Left lung (tissue), 10 donors: Measurements from ENCODE around the gene SERINC3. TPM values are rescaled to one million over a fixed set of nuclear protein-coding genes. Genes with fewer than 3 reads are reported as not detected.

Source experiments
- ATAC-seq: fragments of 200-7000 bp; cut with Tn5 transposase; one replicate; pipeline ENCODE4 v1.9.1; 2020; ENCODE audit warnings: moderate library complexity
- DNase-seq, 4 donors: peaks; one replicate each; pipeline ENCODE4 v3.0.0-alpha.2; 2013 to 2020
- H3K27ac ChIP-seq, 2 donors: fragments of 200-600 bp; sonication (generic) in 1 of 2; one replicate each; pipeline versions ENCODE4 v1.5.0 to v1.8.0; 2020 to 2021
- H3K27me3 ChIP-seq, 2 donors: fragments of 200-600 bp; sonication (generic) in 1 of 2; one replicate each; pipeline versions ENCODE4 v1.5.0 to v1.8.0; 2020 to 2021
- H3K36me3 ChIP-seq, 2 donors: fragments of 200-600 bp; sonication (generic) in 1 of 2; one replicate each; pipeline versions ENCODE4 v1.5.0 to v1.8.0; 2020 to 2021
- H3K4me1 ChIP-seq, 2 donors: fragments of 200-600 bp; one replicate each; pipeline ENCODE4 v1.8.0; 2021
- H3K4me3 ChIP-seq, 2 donors: fragments of 200-600 bp; sonication (generic) in 1 of 2; one replicate each; pipeline versions ENCODE4 v1.5.0 to v1.8.0; 2020 to 2021; ENCODE audit warnings: mild to moderate bottlenecking in 1 of 2
- H3K9me3 ChIP-seq, 2 donors: fragments of 200-600 bp; sonication (generic) in 1 of 2; one replicate each; pipeline versions ENCODE4 v1.5.0 to v1.8.0; 2020 to 2021
- intact Hi-C, 2 donors: fragments of 100-400 bp; cut with DNase I; formaldehyde crosslinking; loops; one replicate each; pipeline versions ENCODE4 v1.11.2 to v1.14.2; 2022
- polyA plus RNA-seq, 6 donors: library from polyadenylated mRNA; unstranded; fragments of 120-200 nt; gene quantifications; one replicate each; pipeline ENCODE4 v1.2.1, GENCODE V29; 2013; ENCODE audit not compliant: insufficient read length in 6 of 6
- total RNA-seq, 2 donors: library from RNA; stranded (reverse); fragmentation: NEBNext Ultra II Directional; extraction: Animal tissue kit (Norgen Biotek cat#: 25700); gene quantifications; one replicate each; pipeline ENCODE4 v1.2.1, GENCODE V29; 2021
- TF ChIP-seq, protein P1 (sequence below), 2 donors: fragments of 200-600 bp; sonication (generic) in 1 of 2; IDR thresholded peaks; one replicate each; pipeline versions ENCODE4 v1.5.0 to v1.8.0; 2021; ENCODE audit warnings: antibody characterized with exemption in 2 of 2
- donor health status: DM: no; HTN: yes; CAD: no.
- donor health status: DM: no; HTN: no; CAD: no.

SERINC3 gene
- total and polyA plus RNA-seq, 8 donors = 68.3 to 123 (median 72.5) TPM

- DNase-seq = no peak
- intact Hi-C loops = no loop called here
- no peak for ATAC-seq
Observed at GRCh38 chr20:44471481-44471882, 50.4 kb downstream of the SERINC3 start.

DNA sequence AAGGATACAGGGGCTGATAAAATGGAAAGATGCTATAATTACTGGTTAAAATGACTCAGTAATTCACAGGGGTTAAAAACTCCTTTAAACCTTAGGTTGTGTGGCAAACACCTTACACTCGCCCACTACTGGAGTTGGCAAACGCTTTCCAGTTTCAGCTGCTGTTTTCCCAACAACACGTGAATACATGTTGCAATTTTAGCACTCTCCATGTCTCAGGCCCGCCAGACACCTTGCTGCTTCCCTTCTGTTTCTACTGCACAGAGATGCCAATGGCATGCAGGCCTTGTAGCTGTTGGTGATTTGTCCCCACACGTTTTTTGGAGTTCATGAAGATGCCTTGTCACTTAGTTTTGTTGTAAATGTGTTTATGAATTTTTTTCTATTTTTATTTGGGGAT is 51.5 kb downstream of the SERINC3 start:
- intact Hi-C loops = no loop called here
- H3K36me3 ChIP-seq = no peaks in the 10 kb centered on the region

More at GRCh38 chr20:44471481-44471882, 50.4 kb downstream of the SERINC3 start:
- Histone ChIP-seq H3K27ac (no peak overlapping the region), H3K36me3 (no peaks in the 10 kb centered on the region), H3K4me3 (no peak overlapping the region), H3K4me1 (peaks cover 3 to 11% of the 10 kb centered on the region in 2 donors), H3K9me3 (no peaks in the 10 kb centered on the region), H3K27me3 (no peaks in the 10 kb centered on the region)
- TF ChIP-seq, protein P1, sequence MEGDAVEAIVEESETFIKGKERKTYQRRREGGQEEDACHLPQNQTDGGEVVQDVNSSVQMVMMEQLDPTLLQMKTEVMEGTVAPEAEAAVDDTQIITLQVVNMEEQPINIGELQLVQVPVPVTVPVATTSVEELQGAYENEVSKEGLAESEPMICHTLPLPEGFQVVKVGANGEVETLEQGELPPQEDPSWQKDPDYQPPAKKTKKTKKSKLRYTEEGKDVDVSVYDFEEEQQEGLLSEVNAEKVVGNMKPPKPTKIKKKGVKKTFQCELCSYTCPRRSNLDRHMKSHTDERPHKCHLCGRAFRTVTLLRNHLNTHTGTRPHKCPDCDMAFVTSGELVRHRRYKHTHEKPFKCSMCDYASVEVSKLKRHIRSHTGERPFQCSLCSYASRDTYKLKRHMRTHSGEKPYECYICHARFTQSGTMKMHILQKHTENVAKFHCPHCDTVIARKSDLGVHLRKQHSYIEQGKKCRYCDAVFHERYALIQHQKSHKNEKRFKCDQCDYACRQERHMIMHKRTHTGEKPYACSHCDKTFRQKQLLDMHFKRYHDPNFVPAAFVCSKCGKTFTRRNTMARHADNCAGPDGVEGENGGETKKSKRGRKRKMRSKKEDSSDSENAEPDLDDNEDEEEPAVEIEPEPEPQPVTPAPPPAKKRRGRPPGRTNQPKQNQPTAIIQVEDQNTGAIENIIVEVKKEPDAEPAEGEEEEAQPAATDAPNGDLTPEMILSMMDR (IDR thresholded peaks at IDR 0.05) = no peak

DNA sequence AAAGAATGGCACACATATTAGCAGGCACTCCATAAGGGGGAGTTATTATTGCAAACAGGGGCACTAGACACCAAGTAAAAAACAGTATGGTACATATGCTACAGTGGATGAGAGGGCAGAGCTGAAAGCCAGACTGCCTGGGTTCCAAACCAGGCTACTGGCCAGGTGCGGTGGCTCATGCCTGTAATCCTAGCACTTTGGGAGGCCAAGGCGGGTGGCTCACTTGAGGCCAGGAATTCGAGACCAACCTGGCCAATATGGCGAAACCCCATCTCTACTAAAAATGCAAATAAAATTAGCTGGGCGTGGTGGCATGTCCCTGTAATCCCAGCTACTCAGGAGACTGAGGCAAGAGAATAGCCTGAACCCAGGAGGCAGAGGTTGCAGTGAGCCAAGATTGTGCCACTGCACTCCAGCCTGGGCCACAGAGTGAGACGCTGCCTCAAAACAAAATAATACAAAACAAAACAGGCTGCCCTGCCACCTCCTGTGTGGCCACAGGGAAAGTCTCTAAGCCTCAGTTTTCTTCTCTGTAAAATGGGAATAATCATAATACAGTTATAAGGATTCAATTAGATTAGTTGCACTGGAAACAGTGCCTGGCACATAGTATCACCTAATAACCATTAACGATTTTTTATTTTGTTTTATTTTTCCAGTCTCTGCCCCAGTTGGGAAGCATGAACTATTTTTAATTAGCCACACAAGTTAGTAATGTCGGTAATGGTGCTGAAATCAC is 53.7 kb downstream of the SERINC3 start:
- no peak for ATAC-seq
- Histone ChIP-seq H3K4me1 (no peaks in the 10 kb centered on the region), H3K27ac (no peak overlapping the region), H3K9me3 (no peaks in the 10 kb centered on the region), H3K4me3 (no peak overlapping the region), H3K36me3 (no peaks in the 10 kb centered on the region), H3K27me3 (no peaks in the 10 kb centered on the region)
- TF ChIP-seq, protein P1 (IDR thresholded peaks at IDR 0.05) = no peak
- no peak for DNase-seq
- intact Hi-C loops = loop anchor here in 1 of 2 donors (10.0 kb wide), 1 partner anchor 253 kb away; the partner anchor contains the start of gene OSER1

More for the DNA sequence above, 51.5 kb downstream of the SERINC3 start:
- H3K9me3 ChIP-seq = no peaks in the 10 kb centered on the region
- TF ChIP-seq, protein P1 (IDR thresholded peaks at IDR 0.05) = no peak
- H3K27ac ChIP-seq = no peak overlapping the region
- ATAC-seq (no peak), DNase-seq (no peak)
- H3K4me3 ChIP-seq = no peak overlapping the region
- no peaks in the 10 kb centered on the region for H3K27me3 ChIP-seq
- peaks cover 2 to 5% of the 10 kb centered on the region in 2 donors for H3K4me1 ChIP-seq

GRCh38 chr20:44467289-44467883 is 54.5 kb downstream of the SERINC3 start:
- intact Hi-C loops = loop anchor here in 1 of 2 donors (10.0 kb wide), 1 partner anchor 253 kb away; the partner anchor contains the start of gene OSER1
- H3K9me3 ChIP-seq = no peaks in the 10 kb centered on the region
- no peaks in the 10 kb centered on the region for H3K27me3 ChIP-seq
- ATAC-seq (no peak), DNase-seq (no peak)
- no peaks in the 10 kb centered on the region for H3K4me1 ChIP-seq
- H3K36me3 ChIP-seq = no peaks in the 10 kb centered on the region
- H3K27ac ChIP-seq = no peak overlapping the region
- H3K4me3 ChIP-seq = no peak overlapping the region
- TF ChIP-seq, protein P1 (IDR thresholded peaks at IDR 0.05) = no peak

- intact Hi-C loops = loop anchor here in 1 of 2 donors (10.0 kb wide), 1 partner anchor 250 kb away; the partner anchor contains the start of gene OSER1
- H3K27ac ChIP-seq = no peak overlapping the region
- H3K4me1 ChIP-seq = no peaks in the 10 kb centered on the region
- H3K4me3 ChIP-seq = no peak overlapping the region
- H3K27me3 ChIP-seq = no peaks in the 10 kb centered on the region
- TF ChIP-seq, protein P1 (IDR thresholded peaks at IDR 0.05) = no peak
- ATAC-seq (no peak), DNase-seq (peak in 1 of 4 donors; percentile 33)
- H3K9me3 ChIP-seq = no peaks in the 10 kb centered on the region
- H3K36me3 ChIP-seq = no peaks in the 10 kb centered on the region
Observed at GRCh38 chr20:44465001-44465560, 56.8 kb downstream of the SERINC3 start.
